Ishikawa (cell line): ENCODE data around the gene BICDL1.

ENCODE experiments used
- EP300 ChIP-seq: IDR thresholded peaks from 2 replicates; pipeline ENCODE4 v1.6.1; 2012; ENCODE audit warnings: borderline replicate concordance
- MAX ChIP-seq: IDR thresholded peaks from 2 replicates; pipeline ENCODE4 v1.6.1; 2012
- RAD21 ChIP-seq: IDR thresholded peaks from 2 replicates; pipeline ENCODE4 v1.6.1; 2012; ENCODE audit warnings: low read depth
- TAF1 ChIP-seq: IDR thresholded peaks from 2 replicates; pipeline ENCODE4 v1.6.1; 2012; ENCODE audit warnings: low read depth, mild to moderate bottlenecking
- ZBTB7A ChIP-seq: IDR thresholded peaks from 2 replicates; pipeline ENCODE4 v1.6.1; 2012; ENCODE audit warnings: low read depth

- TF ChIP-seq MAX (no peak), TAF1 (no peak), RAD21 (no peak), EP300 (no peak), ZBTB7A (no peak)
These were observed 71.7 kb downstream of the BICDL1 start for GRCh38 chr12:120060717-120061116.
